Measurements from ENCODE around the gene GOLPH3L.
"Not testable (repeated sequence)": the region's sequence is repeated elsewhere in the genome, so short reads cannot be mapped to it uniquely, and the experiment has no call there.

GOLPH3L gene

DNA sequence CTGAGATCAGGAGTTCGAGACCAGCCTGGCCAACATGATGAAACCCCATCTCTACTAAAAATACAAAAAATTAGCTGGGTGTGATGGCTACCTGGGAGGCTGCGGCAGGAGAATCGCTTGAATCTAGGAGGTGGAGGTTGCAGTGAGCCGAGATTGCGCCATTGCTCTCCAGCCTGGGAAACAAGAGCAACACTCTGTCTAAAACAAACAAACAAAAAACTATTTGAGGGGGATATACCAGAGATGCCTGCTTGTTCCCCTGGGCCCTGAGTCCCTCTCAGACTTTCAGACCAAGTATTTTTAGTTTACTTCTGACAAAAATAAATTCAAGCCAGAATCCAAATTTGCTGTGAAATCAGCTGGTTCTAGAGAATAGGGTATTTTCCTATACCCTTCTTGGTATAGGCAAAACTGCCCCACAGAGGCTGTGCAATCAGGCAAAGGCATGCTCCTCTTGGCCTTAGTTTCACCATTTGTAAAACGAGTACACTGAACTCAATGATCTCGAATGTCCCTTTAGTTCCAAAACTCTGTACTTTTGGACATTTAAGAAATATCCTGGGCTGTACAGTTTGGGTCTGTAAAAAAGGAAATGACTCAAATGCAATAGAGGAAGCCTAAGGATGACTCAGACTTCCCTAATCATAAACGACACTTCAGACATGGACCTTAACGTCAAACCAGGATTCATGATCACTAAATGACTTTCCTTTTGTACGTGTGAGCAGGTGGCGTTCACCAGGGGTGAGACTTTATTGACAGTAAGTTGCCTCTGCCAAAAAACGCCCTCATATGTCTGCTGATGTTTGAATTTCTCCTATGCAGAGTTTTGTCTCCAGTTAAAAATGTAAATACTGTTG lies 83.7 kb downstream of the GOLPH3L start:
- no peak for DNase-seq

DNA sequence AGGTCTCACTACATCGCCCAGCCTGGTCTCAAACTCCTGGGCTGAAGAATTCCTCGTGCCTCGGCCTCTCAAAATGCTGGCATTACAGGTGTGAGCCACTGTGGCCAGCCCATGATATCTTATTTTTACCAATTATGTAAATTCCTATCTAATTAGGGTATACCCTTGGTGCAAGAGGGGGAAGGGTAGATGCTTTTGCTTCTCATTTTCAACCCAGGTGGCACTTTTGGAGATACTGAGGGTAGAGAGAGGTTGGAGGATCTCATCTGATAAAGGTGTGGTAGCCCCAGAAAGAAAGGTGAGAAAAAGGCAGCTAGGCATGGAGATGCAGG lies 85.0 kb downstream of the GOLPH3L start:
- DNase-seq: no peak

DNA sequence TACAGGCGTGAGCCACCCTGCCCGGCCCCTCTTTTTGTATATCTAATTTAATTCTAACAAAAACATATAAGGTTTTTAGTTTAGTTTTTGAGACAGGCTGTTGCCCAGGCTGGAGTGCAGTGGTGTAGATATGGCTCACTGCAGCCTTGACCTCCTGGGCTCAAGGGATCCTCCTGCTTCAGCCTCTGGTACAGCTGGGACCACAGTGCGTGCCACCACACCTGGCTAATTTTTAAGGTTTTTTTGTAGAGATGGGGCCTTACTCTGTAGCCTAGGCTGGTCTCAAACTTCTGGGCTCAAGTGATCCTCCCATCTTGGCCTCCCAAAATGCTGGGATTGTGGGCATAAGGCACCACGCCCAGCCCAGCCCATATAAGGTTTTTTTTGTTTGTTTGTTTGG lies 86.4 kb downstream of the GOLPH3L start:
- no peak for DNase-seq

DNA sequence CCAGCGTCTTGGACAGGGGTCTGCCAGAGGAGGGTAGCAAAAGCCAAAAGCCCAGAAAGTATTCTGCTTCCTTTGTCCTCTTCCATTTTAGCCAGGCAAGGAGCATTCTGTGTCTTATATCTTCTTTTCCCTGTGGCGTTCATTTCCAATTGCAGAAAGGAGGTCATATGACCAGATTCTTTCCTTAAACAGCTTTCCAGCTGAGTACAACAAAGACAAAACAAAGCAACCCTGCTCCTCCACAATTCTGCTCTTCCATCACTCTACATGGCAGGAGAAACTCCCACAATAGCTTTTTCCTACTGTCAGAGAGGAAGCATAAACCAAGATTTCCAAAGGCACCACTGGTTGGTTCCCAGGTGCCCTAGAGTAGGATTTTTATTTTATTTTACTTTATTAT lies 87.2 kb downstream of the GOLPH3L start:
- no peak for DNase-seq

DNA sequence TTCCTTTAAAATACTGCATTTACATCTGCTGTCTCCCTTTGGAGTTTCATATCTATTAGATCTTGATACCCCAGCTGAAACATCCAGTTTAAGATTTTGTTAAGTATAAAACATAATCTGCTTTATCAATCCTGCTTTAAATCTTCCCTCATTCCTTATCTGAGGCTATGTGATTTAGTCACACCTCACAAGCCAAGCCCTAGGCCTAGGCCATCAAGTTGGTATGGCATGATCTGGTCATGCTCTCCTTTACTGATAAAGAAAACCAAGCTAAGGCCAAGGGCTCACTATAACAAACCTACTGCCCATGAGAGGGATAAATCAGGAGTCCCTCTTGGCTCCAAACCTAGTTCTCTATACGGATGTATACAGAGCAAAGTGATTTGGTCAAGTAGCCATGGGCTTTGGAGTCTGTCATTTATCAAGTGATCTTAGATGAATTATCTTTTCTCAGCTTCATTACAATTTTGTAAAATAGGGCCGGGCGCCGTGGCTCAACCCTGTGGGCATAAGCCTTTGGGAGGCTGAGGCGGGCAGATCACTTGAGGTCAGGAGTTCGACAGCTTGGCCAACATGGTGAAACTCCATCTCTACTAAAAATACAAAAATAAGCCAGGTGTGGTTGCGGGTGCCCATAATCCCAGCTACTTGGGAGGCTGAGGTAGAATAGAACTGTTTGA lies 90.4 kb downstream of the GOLPH3L start:
- DNase-seq: no peak

DNA sequence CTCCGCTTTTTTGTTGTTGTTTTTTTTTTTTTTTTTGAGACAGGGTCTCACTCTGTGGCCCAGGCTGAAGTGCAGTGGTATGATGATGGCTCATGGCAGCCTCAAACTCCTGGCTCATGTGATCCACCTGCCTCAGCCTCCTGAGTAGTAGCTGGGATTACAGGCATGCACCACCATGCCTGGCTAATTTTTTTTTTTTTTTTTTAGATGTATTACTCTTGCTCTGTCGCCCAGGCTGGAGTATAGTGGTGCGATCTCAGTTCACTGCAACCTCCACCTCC lies 91.6 kb downstream of the GOLPH3L start:
- DNase-seq: not testable (repeated sequence)

DNA sequence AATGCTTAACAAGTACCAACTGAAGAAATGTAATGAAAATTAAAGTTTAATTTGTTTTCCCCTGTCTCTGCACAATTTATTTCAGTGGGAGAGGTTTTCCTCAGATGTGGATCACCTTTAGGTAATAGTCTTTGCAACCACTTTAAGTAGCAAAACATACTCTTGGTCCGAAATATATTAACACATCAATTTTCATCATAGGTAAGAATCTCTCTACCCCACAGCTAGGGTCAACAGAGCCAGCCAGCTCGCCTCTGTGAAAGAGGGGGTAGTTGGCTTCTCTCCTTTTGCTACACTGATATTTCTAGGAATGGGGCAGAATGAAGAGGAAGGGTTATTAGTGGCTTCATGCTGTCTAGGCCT lies 92.7 kb downstream of the GOLPH3L start:
- no peak for DNase-seq

DNA sequence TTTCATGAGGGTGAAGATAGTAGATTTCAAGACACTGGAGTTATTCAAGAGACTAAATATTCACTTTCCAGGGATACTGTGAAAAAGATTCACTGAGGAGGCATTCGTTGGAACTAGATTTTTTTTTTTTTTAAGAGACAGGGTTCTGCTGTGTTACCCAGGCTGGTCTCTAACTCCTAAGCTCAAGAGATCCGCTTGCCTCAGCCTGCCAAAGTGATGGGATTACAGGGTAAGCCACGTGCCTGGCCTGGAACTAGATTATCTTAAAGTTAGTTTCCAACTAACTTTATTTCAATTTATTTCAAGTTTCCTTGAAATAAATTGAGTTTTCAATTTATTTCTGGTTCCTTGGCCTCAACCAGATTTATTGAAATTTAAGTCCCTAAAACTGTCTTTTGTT lies 93.2 kb downstream of the GOLPH3L start:
- no peak for DNase-seq

DNA sequence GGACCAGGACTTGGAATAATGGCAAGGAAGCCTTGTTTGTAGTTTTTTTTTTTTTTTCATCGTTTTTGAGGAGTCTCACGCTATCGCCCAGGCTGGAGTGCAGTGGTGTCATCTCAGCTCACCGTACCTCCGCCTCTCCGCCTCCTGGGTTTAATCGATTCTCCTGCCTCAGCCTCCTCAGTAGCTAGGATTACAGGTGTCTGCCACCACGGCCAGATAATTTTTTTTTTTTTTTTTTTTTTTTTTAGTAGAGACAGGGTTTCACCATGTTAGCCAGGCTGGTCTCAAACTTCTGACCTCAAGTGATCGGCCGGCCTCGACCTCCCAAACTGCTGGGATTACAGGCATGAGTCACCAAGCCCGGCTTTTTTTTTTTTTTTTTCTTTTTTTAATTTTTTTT lies 94.6 kb downstream of the GOLPH3L start:
- not testable (repeated sequence) for DNase-seq

DNA sequence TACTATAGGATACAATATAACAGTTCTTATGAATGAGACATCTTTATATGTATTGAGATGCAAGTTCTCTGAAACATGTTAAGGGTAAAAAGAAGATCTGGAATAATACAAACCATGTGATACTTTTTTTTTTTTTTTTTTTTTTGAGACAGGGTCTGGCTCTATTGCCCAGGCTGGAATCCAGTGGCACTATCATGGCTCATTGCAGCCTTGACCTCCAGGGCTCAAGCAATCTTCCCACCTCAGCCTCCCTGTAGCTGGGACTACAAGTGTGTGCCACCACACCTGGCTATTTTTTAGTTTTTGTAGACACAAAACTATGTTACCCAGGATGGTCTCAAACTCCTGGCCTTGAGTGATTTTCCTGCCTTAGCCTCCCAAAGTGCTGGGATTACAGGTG lies 95.4 kb downstream of the GOLPH3L start:
- DNase-seq: no peak

DNA sequence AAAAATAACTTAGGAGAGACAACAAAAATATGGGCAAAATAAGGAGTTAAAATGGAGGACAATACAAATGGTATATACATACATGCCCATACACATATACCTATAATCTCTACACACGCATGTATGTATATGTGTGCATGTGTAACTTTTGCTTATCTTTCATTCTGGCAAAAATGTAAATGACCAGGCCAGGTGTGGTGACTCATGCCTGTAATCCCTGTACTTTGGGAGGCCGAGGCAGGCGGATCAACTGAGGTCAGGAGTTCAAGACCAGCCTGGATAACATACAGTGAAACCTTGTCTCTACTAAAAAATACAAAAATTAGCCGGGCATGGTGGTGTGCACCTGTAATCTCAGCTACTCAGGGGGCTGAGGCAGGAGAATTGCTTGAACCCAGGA lies 98.6 kb downstream of the GOLPH3L start:
- DNase-seq: not testable (repeated sequence)

DNA sequence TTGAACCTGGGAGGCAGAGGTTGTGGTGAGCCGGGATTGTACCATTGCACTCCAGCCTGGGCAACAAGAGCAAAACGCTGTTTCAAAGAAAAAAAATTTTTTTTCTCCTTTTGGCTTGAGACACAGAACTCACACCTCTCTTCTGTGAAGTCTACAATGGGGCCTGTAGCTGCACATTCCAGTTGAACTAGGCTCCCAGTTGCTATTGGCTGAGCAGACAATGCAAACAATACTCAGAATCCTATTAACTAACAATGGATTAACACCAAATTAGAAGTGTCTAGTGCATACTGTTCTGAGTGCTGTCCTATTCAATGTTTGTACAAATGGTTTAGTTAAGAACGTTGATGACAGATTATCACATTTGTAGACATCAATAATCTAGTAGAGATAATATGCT lies 100.0 kb downstream of the GOLPH3L start:
- no peak for DNase-seq
